ENCODE data around the gene RPL31. TPM values are rescaled to one million over a fixed set of nuclear protein-coding genes. Genes with fewer than 3 reads are reported as not detected.

RPL31 gene
- total and polyA plus RNA-seq, 2 donors (not counting 1 experiment from before 2014, with no cell fraction given) = 1,159 to 2,636 TPM

GRCh38 chr2:100981011-100981410 lies 21.1 kb upstream of the RPL31 start:
- no peak overlapping the region for H3K27ac ChIP-seq (ENCODE audit: insufficient read depth, low read length)
- H3K79me2 ChIP-seq (ENCODE audit: control insufficient read depth, insufficient read depth, low read length) = no peaks in the 10 kb centered on the region
- peaks cover 4% of the 10 kb centered on the region for H3K4me1 ChIP-seq (ENCODE audit: control insufficient read depth, extremely low read depth, insufficient read depth, low read length)
- H2AFZ ChIP-seq (ENCODE audit: low read length) = no peak overlapping the region
- no peaks in the 10 kb centered on the region for H3K27me3 ChIP-seq (ENCODE audit: control insufficient read depth, insufficient read depth, low read length)
- H3K36me3 ChIP-seq (ENCODE audit: control insufficient read depth, insufficient read depth, low read length) = no peaks in the 10 kb centered on the region
- H3K4me3 ChIP-seq (replicated peaks in 1 of 4; ENCODE audit: control extremely low read depth in 1 of 4, insufficient read depth in 1 of 4, low read depth in 3 of 4, low read length in 4 of 4) = no peak overlapping the region
- no peak for TF ChIP-seq EZH2 (IDR thresholded peaks at IDR 0.05; ENCODE audit: low read length, missing control alignments)
- no peak for TF ChIP-seq CTCF (conservative IDR thresholded peaks at IDR 0.05 in 1 of 2, IDR thresholded peaks at IDR 0.05 in 1 of 2; ENCODE audit: low read depth in 1 of 2, low read length in 2 of 2)
- H3K4me2 ChIP-seq (ENCODE audit: extremely low read depth, insufficient read depth, low read length) = no peak overlapping the region
- H3K9ac ChIP-seq (ENCODE audit: insufficient read depth, low read length) = no peak overlapping the region
- H3K9me3 ChIP-seq (ENCODE audit: control insufficient read depth, insufficient read depth, low read depth, low read length) = no peaks in the 10 kb centered on the region
- no peak for DNase-seq (ENCODE audit: low read depth in 2 of 2)
- no peaks in the 10 kb centered on the region for H4K20me1 ChIP-seq (ENCODE audit: control insufficient read depth, extremely low read depth, insufficient read depth, low read length)

DNA sequence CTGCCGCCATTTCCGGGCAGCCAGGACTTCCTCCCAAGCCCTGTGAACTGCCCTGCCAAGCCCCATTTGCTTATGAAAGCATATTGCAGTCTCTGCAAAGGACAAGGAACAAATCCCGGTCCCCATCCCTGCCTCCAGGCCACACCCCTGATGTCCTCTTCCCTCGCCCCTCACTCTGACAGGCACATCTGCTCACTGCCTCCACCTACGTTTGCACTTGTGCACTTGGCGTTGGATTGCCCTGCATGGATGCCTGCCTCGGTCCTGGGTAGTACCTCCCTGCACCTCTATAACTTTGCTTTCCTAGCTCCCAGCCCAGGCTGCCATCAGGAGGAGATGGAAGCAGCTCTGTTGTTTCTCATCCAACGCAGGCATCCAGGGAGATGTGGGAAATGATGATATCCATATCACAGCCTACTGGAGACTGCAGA lies 19.6 kb upstream of the RPL31 start:
- Histone ChIP-seq H4K20me1 (ENCODE audit: control insufficient read depth, extremely low read depth, insufficient read depth, low read length) (no peaks in the 10 kb centered on the region), H3K27me3 (ENCODE audit: control insufficient read depth, insufficient read depth, low read length) (no peaks in the 10 kb centered on the region), H3K27ac (ENCODE audit: insufficient read depth, low read length) (no peak overlapping the region), H3K9me3 (ENCODE audit: control insufficient read depth, insufficient read depth, low read depth, low read length) (no peaks in the 10 kb centered on the region), H2AFZ (ENCODE audit: low read length) (no peak overlapping the region), H3K79me2 (ENCODE audit: control insufficient read depth, insufficient read depth, low read length) (no peaks in the 10 kb centered on the region), H3K4me3 (replicated peaks in 1 of 4; ENCODE audit: control extremely low read depth in 1 of 4, insufficient read depth in 1 of 4, low read depth in 3 of 4, low read length in 4 of 4) (no peak overlapping the region), H3K4me2 (ENCODE audit: extremely low read depth, insufficient read depth, low read length) (no peak overlapping the region), H3K36me3 (ENCODE audit: control insufficient read depth, insufficient read depth, low read length) (no peaks in the 10 kb centered on the region), H3K4me1 (ENCODE audit: control insufficient read depth, extremely low read depth, insufficient read depth, low read length) (peaks cover 4% of the 10 kb centered on the region), H3K9ac (ENCODE audit: insufficient read depth, low read length) (no peak overlapping the region)
- DNase-seq (ENCODE audit: low read depth in 2 of 2) = no peak
- TF ChIP-seq CTCF (conservative IDR thresholded peaks at IDR 0.05 in 1 of 2, IDR thresholded peaks at IDR 0.05 in 1 of 2; ENCODE audit: low read depth in 1 of 2, low read length in 2 of 2) = no peak

DNA sequence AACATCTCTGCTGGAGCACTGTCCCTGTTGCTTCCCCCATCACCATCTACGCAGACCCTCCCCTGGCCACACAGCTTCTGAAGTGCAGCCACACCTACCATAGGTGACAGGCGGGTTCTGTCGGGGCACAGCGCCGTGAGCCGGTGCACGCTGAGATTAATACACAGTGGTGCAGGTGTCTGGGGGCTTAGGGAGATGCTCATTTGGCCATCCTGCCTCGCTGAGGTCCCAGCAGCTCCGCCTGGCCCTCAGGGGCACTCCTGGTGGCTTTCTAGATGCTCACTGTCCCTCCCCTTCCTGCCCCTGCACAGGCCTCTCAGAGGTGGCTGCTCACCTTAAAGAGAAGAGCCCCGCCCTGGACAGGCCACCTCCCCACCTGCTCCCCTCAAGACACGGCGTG lies 18.9 kb upstream of the RPL31 start:
- Histone ChIP-seq H3K9me3 (ENCODE audit: control insufficient read depth, insufficient read depth, low read depth, low read length) (no peaks in the 10 kb centered on the region), H3K4me2 (ENCODE audit: extremely low read depth, insufficient read depth, low read length) (no peak overlapping the region), H3K9ac (ENCODE audit: insufficient read depth, low read length) (no peak overlapping the region), H3K4me1 (ENCODE audit: control insufficient read depth, extremely low read depth, insufficient read depth, low read length) (peaks cover 4% of the 10 kb centered on the region), H3K27ac (ENCODE audit: insufficient read depth, low read length) (no peak overlapping the region), H2AFZ (ENCODE audit: low read length) (no peak overlapping the region), H4K20me1 (ENCODE audit: control insufficient read depth, extremely low read depth, insufficient read depth, low read length) (no peaks in the 10 kb centered on the region), H3K79me2 (ENCODE audit: control insufficient read depth, insufficient read depth, low read length) (no peaks in the 10 kb centered on the region), H3K27me3 (ENCODE audit: control insufficient read depth, insufficient read depth, low read length) (no peaks in the 10 kb centered on the region), H3K4me3 (replicated peaks in 1 of 4; ENCODE audit: control extremely low read depth in 1 of 4, insufficient read depth in 1 of 4, low read depth in 3 of 4, low read length in 4 of 4) (no peak overlapping the region), H3K36me3 (ENCODE audit: control insufficient read depth, insufficient read depth, low read length) (no peaks in the 10 kb centered on the region)
- DNase-seq (ENCODE audit: low read depth in 2 of 2) = no peak
- TF ChIP-seq CTCF (conservative IDR thresholded peaks at IDR 0.05 in 1 of 2, IDR thresholded peaks at IDR 0.05 in 1 of 2; ENCODE audit: low read depth in 1 of 2, low read length in 2 of 2) (no peak), EZH2 (IDR thresholded peaks at IDR 0.05; ENCODE audit: low read length, missing control alignments) (no peak)

All from fibroblast of lung (primary cell).